Neural cell (in vitro differentiated cells): Measurements from ENCODE around the gene PCDHB13.
"Not testable (repeated sequence)": the region's sequence is repeated elsewhere in the genome, so short reads cannot be mapped to it uniquely, and the experiment has no call there.

Experiments used
- CTCF ChIP-seq: fragments of 450-650 bp; IDR thresholded peaks from 2 replicates; pipeline ENCODE4 v1.5.1; 2014; ENCODE audit warnings: antibody characterized with exemption, mild to moderate bottlenecking, moderate library complexity; ENCODE audit not compliant: poor library complexity, severe bottlenecking
- EZH2 ChIP-seq: fragments of 200-600, 300-800 bp; shearing (Covaris generic), sonication (generic); IDR thresholded peaks from 2 replicates; pipeline ENCODE4 v1.6.1; 2014; ENCODE audit warnings: antibody characterized with exemption, low read length, borderline replicate concordance, mild to moderate bottlenecking; ENCODE audit not compliant: insufficient read depth, poor library complexity, severe bottlenecking
- POLR2AphosphoS5 ChIP-seq: IDR thresholded peaks from 2 replicates; pipeline ENCODE4 v1.6.1; 2012
- REST ChIP-seq: IDR thresholded peaks from 2 replicates; pipeline ENCODE4 v1.6.1; 2012; ENCODE audit warnings: borderline replicate concordance
- SMC3 ChIP-seq: fragments of 450-650 bp; conservative IDR thresholded peaks from 2 replicates; pipeline ENCODE4 v1.6.1; 2014; ENCODE audit warnings: antibody characterized with exemption, mild to moderate bottlenecking, moderate library complexity; ENCODE audit not compliant: poor library complexity
- TAF1 ChIP-seq: IDR thresholded peaks from 2 replicates; pipeline ENCODE4 v1.6.1; 2012; ENCODE audit warnings: low read depth

DNA sequence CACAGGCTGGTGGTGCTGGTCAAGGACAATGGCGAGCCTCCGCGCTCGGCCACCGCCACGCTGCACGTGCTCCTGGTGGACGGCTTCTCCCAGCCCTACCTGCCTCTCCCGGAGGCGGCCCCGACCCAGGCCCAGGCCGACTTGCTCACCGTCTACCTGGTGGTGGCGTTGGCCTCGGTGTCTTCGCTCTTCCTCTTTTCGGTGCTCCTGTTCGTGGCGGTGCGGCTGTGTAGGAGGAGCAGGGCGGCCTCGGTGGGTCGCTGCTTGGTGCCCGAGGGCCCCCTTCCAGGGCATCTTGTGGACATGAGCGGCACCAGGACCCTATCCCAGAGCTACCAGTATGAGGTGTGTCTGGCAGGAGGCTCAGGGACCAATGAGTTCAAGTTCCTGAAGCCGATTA is 2.3 kb downstream of the PCDHB13 start:
- not testable (repeated sequence) for TF ChIP-seq TAF1, SMC3, POLR2AphosphoS5, CTCF, EZH2, REST
